HG03095 (cell line): ENCODE data around the gene CASP4.

Experiments
- ATAC-seq: cut with Tn5 transposase; IDR thresholded peaks from one replicate; pipeline ENCODE4 v1.9.1; 2021; ENCODE audit warnings: moderate library complexity; ENCODE audit not compliant: unreplicated experiment

CASP4 gene

GRCh38 chr11:104895634-104896033 lies 72.7 kb downstream of the CASP4 start:
- no peak for ATAC-seq

- no peak for ATAC-seq
These were observed 74.5 kb downstream of the CASP4 start for GRCh38 chr11:104893876-104894275.
